Medulla oblongata (tissue), 1 donor: ENCODE measurements around the gene MPP7.

ENCODE experiments used
- DNase-seq: peaks from one replicate; pipeline ENCODE4 v3.0.0-alpha.2; 2015; ENCODE audit errors: extremely low spot score

MPP7 gene

DNA sequence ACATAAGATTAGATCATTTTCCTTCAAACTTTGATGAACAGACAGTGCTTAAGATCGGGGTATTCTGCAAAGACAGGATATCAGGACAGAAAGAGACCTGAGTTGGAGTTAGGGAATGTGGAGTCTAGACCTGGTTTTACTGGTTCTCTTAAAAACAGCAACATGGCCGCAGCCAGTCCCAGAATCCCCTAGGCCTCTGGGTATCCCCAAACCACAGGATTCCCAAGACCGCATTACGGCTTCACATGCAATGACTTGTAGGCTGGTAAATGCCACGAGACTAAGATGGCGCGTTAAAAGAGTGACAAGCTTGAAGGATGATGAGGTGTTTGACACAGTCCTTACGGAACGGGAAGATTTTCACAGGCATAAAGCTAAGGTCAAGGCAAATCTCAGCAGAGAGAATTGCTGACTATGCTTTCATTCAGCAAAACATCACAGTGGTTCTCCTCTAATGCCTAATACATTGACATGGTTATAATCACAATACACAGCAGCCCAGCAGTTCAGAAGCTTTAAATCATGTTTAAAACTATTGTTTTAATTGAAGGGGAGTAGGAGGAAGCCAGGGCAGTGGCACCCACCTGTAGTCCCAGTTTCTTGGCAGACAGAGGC lies 32.9 kb downstream of the MPP7 start:
- DNase-seq = no peak

- DNase-seq = no peak
Measured at GRCh38 chr10:28266449-28267224, 36.2 kb downstream of the MPP7 start.

DNA sequence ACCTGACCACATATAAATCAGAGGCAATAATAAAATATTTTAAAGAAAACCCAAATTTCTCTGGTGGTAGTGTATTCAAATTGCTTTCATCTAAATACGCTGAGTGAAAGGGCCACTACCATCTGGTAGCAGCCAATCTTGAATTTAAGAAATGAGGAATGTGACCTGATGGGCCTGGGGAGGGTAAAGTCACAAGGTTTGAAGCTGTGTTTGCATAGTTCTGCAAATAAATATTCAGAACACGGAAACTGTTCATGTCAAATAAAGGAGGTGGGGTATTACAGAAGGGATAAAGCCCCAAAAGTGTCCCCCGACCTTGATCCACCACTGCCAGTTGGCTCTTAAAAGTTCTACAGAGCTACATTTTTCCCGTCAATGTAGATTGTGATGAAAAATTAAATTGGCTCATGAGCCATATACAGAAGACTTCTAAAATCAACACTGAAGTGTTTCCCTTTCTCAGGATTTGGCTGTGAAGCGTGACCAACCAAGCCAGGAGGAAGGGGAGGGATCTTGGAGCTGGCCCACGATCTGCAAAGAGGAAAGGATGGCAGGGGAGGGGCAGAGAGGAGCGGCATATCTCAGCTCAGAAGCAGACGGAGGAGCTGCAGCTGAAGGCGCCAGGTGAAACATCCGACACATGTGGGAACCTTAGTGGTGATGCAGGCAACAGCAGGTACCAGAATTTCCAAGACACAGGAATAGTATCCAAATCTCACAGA lies 39.6 kb downstream of the MPP7 start:
- no peak for DNase-seq

GRCh38 chr10:28256776-28257175 lies 46.1 kb downstream of the MPP7 start:
- DNase-seq = no peak

DNA sequence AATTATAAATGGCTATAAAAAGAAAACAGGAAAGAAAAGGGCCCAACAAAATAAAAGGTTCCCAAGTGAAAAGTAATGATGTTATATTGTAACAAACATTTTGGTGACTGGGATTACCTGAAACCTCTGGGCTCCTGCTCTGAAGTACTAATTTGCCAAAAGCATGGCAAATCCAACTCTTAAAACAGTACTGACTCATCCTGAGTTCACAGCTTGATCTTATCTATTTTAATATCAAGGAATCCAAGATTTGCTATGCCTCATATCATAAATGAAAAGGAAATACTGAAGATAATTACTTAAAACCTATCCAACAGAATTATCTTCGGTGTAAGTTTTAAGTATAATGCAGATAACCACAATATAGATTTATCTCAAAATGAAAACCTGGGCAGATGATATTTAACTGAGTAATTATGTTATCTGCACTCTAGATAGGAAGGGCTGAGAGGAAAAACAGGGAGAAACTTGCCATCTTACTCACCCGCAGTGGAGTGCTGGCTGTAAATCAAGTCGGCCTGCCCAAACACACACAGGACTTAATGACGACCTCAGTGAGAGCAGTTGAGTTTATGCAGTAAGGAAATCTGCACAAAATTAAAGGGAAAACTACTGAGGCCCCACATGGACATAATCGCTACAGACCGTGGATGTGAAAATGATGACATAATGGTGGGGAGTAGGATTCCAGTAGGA lies 48.4 kb downstream of the MPP7 start:
- DNase-seq = no peak

DNA sequence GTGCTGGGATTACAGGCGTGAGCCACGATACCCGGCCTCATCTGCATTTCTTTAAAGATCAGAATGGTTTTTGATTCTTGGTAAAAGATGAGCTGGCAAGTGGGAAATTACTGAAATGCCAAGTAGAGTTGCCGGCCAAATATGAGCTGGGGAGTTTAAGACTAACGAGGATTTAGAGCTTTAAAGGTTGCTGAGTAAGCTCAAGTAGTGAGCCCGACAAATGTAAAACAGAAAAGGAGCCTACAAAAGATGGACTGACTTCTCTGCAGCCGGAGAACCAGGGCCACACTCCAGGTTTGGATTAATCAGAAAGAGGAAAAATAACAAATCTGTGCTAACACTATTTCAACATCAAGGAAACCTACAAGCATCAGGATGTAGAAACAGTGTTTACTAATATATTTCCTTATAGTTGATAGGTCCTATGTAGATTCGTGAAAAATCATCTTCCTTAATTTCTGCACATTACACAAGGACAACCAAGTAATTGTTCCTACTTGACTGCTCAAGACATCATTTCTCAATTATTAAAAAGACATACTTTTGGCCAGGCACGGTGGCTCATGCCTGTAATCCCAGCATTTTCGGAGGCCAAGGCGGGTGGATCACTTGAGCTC lies 49.6 kb downstream of the MPP7 start:
- DNase-seq = no peak
